ENCODE results near the gene OR4F6. TPM values are rescaled to one million over a fixed set of nuclear protein-coding genes. Genes with fewer than 3 reads are reported as not detected.

The OR4F6 gene
- total and polyA plus RNA-seq, 2 experiments from 2014 or later, result not detected

DNA sequence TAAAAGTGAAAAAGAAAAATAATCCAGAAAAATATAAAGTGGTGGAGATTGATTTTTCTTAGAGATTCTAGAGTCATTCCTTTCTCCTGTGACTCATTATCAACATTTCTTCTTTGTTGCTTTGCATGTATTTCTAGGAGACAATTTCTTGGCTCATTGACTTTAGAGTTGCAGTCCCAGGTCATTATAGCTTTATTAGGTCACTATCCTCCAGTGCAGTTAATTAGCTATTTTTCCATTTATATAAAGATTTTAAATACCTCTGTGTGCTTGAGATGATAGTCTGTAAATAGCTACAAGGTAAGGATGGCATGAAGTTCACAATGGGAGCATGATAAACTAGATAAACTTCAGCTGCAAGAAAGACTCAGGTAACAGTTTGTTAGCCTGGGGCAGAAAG lies 8.6 kb downstream of the OR4F6 start, which contains the start of gene OR4F15 (continued):
- TF ChIP-seq, protein P1, sequence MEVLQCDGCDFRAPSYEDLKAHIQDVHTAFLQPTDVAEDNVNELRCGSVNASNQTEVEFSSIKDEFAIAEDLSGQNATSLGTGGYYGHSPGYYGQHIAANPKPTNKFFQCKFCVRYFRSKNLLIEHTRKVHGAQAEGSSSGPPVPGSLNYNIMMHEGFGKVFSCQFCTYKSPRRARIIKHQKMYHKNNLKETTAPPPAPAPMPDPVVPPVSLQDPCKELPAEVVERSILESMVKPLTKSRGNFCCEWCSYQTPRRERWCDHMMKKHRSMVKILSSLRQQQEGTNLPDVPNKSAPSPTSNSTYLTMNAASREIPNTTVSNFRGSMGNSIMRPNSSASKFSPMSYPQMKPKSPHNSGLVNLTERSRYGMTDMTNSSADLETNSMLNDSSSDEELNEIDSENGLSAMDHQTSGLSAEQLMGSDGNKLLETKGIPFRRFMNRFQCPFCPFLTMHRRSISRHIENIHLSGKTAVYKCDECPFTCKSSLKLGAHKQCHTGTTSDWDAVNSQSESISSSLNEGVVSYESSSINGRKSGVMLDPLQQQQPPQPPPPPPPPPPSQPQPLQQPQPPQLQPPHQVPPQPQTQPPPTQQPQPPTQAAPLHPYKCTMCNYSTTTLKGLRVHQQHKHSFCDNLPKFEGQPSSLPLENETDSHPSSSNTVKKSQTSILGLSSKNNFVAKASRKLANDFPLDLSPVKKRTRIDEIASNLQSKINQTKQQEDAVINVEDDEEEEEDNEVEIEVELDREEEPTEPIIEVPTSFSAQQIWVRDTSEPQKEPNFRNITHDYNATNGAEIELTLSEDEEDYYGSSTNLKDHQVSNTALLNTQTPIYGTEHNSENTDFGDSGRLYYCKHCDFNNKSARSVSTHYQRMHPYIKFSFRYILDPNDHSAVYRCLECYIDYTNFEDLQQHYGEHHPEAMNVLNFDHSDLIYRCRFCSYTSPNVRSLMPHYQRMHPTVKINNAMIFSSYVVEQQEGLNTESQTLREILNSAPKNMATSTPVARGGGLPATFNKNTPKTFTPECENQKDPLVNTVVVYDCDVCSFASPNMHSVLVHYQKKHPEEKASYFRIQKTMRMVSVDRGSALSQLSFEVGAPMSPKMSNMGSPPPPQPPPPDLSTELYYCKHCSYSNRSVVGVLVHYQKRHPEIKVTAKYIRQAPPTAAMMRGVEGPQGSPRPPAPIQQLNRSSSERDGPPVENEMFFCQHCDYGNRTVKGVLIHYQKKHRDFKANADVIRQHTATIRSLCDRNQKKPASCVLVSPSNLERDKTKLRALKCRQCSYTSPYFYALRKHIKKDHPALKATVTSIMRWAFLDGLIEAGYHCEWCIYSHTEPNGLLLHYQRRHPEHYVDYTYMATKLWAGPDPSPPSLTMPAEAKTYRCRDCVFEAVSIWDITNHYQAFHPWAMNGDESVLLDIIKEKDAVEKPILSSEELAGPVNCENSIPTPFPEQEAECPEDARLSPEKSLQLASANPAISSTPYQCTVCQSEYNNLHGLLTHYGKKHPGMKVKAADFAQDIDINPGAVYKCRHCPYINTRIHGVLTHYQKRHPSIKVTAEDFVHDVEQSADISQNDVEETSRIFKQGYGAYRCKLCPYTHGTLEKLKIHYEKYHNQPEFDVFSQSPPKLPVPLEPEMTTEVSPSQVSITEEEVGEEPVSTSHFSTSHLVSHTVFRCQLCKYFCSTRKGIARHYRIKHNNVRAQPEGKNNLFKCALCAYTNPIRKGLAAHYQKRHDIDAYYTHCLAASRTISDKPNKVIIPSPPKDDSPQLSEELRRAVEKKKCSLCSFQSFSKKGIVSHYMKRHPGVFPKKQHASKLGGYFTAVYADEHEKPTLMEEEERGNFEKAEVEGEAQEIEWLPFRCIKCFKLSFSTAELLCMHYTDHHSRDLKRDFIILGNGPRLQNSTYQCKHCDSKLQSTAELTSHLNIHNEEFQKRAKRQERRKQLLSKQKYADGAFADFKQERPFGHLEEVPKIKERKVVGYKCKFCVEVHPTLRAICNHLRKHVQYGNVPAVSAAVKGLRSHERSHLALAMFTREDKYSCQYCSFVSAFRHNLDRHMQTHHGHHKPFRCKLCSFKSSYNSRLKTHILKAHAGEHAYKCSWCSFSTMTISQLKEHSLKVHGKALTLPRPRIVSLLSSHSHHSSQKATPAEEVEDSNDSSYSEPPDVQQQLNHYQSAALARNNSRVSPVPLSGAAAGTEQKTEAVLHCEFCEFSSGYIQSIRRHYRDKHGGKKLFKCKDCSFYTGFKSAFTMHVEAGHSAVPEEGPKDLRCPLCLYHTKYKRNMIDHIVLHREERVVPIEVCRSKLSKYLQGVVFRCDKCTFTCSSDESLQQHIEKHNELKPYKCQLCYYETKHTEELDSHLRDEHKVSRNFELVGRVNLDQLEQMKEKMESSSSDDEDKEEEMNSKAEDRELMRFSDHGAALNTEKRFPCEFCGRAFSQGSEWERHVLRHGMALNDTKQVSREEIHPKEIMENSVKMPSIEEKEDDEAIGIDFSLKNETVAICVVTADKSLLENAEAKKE (CRISPR knock-in tag; IDR thresholded peaks at IDR 0.05), result no peak
- TF ChIP-seq CREB1 (CRISPR knock-in tag; IDR thresholded peaks at IDR 0.05; ENCODE audit: low read depth) (no peak), ZNF114 (CRISPR knock-in tag; IDR thresholded peaks at IDR 0.05) (no peak), JUNB (IDR thresholded peaks at IDR 0.05; ENCODE audit: unreplicated experiment) (no peak), EZH2 (IDR thresholded peaks at IDR 0.05; ENCODE audit: low read depth, unreplicated experiment) (no peak)

DNA sequence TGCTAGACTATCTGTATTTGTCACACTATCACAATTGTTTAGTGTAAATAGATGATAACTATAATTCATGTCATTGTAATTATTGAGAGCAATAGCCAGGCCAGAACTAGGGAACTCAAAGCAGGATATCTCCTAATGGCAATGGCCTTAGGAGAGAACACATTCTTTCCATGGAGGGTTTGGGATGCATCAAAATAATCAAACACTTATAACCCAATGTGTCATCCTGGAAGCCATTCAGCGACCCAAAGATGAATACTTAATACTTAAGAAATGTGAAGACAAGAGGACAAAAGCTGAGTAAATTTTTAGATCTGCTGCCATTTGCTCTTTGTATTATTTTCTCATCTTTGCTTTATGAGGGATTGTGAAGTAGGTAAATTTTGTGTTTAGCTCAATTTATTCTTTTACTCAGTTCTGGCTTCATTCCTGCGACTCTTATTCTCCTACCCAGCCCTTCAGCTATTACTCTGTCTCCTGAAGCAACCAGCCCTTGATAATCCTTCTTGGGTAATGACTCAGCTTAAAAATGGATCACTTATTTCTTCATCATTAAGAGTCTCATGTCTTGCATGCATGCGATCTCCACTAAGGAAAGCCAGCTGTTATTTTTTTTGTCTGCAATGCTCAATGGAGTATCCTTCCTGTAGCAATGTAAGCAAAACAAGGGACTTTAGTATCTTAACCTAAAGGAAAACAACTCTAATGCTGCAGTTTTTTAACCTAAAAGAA lies 10.7 kb downstream of the OR4F6 start:
- no peak overlapping the region for H3K4me3 ChIP-seq
- H3K4me3 Mint-ChIP-seq, result no peak overlapping the region
- no peaks in the 10 kb centered on the region for H3K4me1 ChIP-seq (ENCODE audit: insufficient read depth)
- H3K36me3 ChIP-seq (ENCODE audit: insufficient read depth), result no peaks in the 10 kb centered on the region
- no peaks in the 10 kb centered on the region for H3K9me3 Mint-ChIP-seq
- H3K9me2 ChIP-seq (ENCODE audit: insufficient read depth), result 0 out of 2 replicates have a peak, but pooled peaks cover 3% of the 10 kb centered on the region
- no peak overlapping the region for H3K4me2 ChIP-seq
- DNase-seq (ENCODE audit: low spot score) (no peak), ATAC-seq (no peak)
- peaks cover 4% of the 10 kb centered on the region; the same call in 1 of the 3 replicates for H3K4me1 Mint-ChIP-seq
- H3F3A ChIP-seq (replicated peaks; ENCODE audit: low read depth), result no peaks in the 10 kb centered on the region
- H3K27me3 Mint-ChIP-seq (ENCODE audit: insufficient read depth, low read depth, poor library complexity), result peaks cover 2% of the 10 kb centered on the region
- no peaks in the 10 kb centered on the region for H3K79me2 ChIP-seq (replicated peaks; ENCODE audit: insufficient read depth)
- H3K27ac ChIP-seq (ENCODE audit: low read depth), result no peak overlapping the region
- no peaks in the 10 kb centered on the region for H3K27me3 ChIP-seq (ENCODE audit: insufficient read depth)
- no peak overlapping the region for H3K27ac Mint-ChIP-seq
- no peaks in the 10 kb centered on the region for H3K36me3 Mint-ChIP-seq (ENCODE audit: low read depth)
- H4K20me1 ChIP-seq (replicated peaks; ENCODE audit: insufficient read depth), result no peaks in the 10 kb centered on the region
- H2AFZ ChIP-seq, result no peak overlapping the region
- no peak for TF ChIP-seq JUNB (IDR thresholded peaks at IDR 0.05; ENCODE audit: unreplicated experiment)
- TF ChIP-seq, protein P2, sequence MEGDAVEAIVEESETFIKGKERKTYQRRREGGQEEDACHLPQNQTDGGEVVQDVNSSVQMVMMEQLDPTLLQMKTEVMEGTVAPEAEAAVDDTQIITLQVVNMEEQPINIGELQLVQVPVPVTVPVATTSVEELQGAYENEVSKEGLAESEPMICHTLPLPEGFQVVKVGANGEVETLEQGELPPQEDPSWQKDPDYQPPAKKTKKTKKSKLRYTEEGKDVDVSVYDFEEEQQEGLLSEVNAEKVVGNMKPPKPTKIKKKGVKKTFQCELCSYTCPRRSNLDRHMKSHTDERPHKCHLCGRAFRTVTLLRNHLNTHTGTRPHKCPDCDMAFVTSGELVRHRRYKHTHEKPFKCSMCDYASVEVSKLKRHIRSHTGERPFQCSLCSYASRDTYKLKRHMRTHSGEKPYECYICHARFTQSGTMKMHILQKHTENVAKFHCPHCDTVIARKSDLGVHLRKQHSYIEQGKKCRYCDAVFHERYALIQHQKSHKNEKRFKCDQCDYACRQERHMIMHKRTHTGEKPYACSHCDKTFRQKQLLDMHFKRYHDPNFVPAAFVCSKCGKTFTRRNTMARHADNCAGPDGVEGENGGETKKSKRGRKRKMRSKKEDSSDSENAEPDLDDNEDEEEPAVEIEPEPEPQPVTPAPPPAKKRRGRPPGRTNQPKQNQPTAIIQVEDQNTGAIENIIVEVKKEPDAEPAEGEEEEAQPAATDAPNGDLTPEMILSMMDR (conservative IDR thresholded peaks at IDR 0.05; ENCODE audit: low read depth in 2 of 2), result no peak
- TF ChIP-seq, protein P3, sequence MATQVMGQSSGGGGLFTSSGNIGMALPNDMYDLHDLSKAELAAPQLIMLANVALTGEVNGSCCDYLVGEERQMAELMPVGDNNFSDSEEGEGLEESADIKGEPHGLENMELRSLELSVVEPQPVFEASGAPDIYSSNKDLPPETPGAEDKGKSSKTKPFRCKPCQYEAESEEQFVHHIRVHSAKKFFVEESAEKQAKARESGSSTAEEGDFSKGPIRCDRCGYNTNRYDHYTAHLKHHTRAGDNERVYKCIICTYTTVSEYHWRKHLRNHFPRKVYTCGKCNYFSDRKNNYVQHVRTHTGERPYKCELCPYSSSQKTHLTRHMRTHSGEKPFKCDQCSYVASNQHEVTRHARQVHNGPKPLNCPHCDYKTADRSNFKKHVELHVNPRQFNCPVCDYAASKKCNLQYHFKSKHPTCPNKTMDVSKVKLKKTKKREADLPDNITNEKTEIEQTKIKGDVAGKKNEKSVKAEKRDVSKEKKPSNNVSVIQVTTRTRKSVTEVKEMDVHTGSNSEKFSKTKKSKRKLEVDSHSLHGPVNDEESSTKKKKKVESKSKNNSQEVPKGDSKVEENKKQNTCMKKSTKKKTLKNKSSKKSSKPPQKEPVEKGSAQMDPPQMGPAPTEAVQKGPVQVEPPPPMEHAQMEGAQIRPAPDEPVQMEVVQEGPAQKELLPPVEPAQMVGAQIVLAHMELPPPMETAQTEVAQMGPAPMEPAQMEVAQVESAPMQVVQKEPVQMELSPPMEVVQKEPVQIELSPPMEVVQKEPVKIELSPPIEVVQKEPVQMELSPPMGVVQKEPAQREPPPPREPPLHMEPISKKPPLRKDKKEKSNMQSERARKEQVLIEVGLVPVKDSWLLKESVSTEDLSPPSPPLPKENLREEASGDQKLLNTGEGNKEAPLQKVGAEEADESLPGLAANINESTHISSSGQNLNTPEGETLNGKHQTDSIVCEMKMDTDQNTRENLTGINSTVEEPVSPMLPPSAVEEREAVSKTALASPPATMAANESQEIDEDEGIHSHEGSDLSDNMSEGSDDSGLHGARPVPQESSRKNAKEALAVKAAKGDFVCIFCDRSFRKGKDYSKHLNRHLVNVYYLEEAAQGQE (IDR thresholded peaks at IDR 0.05; ENCODE audit: unreplicated experiment), result no peak
